Subcutaneous adipose tissue (tissue), 4 donors: ENCODE data around the gene ACAT2. TPM values are rescaled to one million over a fixed set of nuclear protein-coding genes. Genes with fewer than 3 reads are reported as not detected.

ENCODE experiments used
- total RNA-seq, 4 donors: library from RNA; depleted of rRNA; stranded (reverse); fragments of >200 nt; gene quantifications; one replicate each; pipeline ENCODE4 v1.1.0, GENCODE V29; 2016
- TF ChIP-seq, protein P1 (sequence below): fragments of 450-650 bp; IDR thresholded peaks from one replicate; pipeline ENCODE4 v1.5.1; 2016; ENCODE audit warnings: low read depth, mild to moderate bottlenecking, control low read depth, antibody characterized with exemption, moderate library complexity

ACAT2 gene
- total RNA-seq, 4 donors from 2014 or later, result 8.6 to 15.5 (median 9.3) TPM

DNA sequence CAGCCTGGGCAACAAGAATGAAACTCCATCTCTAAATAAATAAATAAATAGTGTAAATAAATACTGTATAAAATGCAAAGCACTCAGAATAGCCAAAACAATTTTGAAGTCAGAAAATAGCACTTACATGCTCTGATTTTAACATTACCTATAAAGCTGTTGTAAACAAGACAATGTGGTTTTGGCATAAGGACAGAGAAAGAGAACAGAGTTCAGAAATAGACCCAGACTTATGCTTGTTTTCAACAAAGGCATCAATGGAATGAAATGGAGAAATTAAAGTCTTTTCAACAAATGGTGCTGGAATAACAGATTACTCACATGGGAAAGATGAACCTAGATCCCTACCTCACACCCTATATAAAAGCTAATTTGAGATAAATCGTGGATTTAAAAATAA, 10.4 kb downstream of the ACAT2 start:
- TF ChIP-seq, protein P1, sequence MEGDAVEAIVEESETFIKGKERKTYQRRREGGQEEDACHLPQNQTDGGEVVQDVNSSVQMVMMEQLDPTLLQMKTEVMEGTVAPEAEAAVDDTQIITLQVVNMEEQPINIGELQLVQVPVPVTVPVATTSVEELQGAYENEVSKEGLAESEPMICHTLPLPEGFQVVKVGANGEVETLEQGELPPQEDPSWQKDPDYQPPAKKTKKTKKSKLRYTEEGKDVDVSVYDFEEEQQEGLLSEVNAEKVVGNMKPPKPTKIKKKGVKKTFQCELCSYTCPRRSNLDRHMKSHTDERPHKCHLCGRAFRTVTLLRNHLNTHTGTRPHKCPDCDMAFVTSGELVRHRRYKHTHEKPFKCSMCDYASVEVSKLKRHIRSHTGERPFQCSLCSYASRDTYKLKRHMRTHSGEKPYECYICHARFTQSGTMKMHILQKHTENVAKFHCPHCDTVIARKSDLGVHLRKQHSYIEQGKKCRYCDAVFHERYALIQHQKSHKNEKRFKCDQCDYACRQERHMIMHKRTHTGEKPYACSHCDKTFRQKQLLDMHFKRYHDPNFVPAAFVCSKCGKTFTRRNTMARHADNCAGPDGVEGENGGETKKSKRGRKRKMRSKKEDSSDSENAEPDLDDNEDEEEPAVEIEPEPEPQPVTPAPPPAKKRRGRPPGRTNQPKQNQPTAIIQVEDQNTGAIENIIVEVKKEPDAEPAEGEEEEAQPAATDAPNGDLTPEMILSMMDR, result no peak

DNA sequence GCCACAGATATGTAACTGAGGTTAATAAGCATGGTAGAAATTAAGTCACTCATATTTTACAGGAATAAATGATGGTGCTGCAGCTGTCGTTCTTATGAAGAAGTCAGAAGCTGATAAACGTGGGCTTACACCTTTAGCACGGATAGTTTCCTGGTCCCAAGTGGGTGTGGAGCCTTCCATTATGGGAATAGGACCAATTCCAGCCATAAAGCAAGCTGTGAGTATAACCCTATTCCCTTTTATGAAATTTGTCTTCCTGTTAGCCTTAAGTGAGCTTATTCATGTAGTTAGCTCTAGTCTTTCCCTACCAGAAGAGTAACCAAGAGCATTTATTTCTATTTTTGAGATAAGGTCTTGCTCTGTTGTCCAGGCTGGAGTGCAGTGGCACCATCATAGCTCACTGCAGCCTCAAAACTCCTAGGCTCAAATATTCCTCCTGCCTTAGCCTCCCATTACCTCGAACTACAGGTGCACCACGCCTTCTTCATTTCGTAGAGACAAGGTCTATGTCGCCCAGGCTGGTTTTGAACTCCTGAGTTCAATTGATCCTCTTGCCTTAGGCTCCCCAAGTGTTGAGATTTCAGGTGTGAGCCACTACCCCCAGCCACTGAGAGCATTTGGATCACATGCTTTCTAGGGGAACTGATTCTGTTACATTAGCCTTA, 15.5 kb downstream of the ACAT2 start:
- TF ChIP-seq, protein P1, result no peak

DNA sequence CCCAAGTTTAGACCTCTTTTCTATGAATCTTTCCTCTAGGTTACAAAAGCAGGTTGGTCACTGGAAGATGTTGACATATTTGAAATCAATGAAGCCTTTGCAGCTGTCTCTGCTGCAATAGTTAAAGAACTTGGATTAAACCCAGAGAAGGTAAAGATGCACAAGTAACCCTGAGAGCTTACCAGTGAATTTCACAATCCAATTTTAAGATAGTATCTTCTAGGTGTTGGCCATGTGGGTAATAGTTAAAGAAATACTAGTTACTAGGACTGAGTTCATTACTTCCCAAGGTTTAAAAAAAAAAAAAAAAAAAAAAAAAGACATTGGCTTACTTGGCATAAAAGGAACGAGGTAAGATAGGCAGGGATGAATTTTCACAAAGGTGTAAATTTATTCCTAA, 16.3 kb downstream of the ACAT2 start:
- TF ChIP-seq, protein P1, result no peak

DNA sequence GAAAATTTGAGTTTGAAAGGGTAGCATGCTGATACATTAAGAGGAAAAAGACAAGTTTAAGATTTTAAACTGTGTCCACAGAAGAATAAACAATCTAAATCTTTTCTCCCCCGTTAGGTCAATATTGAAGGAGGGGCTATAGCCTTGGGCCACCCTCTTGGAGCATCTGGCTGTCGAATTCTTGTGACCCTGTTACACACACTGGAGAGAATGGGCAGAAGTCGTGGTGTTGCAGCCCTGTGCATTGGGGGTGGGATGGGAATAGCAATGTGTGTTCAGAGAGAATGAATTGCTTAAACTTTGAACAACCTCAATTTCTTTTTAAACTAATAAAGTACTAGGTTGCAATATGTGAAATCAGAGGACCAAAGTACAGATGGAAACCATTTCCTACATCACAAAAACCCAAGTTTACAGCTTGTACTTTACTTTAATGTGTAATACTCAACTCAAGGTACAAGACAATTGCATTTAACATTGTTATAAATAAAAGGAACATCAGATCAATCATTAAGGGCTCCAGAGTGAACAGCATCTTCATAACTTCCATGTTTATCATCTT, 16.8 kb downstream of the ACAT2 start:
- TF ChIP-seq, protein P1, result no peak

DNA sequence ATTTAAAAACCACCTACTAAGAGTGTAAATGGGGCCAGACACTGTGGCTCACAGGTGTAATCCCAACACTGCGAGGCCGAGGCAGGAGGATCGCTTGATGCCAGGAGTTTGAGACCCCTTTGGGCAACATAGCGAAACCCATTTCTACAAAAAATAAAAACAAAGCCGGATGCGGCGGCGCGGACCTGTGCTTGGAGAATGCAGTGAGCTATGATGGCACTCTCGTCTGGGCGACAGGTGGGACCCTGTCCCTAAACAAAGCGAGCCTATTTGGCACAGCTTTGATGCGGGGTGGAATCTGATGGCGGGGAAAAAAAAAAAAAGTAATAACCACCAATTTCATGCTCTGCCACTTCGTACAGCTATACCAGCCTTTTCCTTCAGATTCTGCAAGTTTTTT, 26.4 kb downstream of the ACAT2 start:
- TF ChIP-seq, protein P1, result no peak

DNA sequence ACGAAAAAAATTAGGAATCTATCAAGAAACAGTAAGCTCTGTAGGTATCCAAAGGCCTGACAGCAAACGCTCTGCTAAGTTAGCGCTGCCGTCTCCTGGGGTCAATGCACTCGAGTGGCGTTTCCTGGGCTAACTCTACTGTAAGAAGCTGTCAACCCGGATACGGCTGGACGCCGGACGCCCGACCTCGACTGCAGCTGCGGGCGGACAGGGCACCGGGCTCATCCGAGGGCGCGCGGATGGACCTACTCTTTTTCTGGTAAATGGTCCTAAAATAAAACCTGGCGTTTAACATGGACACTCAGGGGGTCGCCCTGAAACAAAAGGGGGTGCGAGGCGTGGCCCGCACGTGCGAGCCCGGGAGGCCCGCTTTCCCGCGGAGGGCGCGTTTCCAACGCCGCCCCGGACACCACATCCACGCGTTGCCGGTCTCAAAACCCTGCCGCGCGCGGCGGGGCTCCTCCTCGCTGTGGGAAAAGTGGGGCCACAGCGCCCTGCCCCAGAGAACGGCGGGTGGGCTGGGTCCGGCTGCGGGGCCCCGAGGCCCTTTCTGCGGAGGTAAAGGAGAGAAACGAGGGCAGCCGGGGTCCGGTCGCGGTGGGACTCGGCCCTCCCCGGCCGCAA, 27.0 kb downstream of the ACAT2 start:
- TF ChIP-seq, protein P1, result no peak

DNA sequence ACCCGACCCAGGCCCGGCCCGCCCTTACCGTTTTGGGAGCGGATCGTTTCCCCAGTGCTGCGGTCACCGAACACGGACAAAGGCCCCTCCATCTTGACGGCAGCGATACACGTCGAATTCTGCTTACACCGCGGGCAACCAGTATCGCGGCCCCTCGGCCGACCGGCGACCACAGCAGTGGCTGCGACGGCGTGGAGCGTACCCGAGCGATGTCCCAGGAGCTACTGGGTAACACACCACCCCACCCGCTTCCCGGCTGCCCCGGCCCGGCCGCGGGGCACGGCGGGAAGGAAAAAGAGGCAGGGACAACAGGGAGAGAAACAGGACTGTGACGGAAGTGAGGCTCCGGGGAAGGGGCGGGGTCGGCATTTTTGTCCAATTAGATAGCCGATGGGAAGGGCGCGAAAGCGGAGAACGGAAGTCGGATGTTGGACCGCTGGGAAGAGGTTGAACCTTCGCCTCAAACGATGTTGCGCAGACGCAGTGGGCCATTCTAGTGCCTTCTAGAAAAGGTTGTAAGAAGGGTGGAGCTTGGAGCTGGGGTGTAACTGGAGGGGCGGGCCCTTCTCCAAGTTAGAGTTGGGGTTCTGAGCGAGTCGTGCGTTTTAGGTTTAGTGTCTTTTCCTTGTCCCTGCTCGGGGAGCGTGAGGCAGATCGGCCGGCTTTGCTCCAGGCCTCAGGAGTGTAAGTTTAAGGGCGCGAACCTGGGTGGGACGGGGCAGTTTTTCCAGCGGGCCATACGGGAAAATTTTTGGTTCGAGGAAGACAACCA, 27.7 kb downstream of the ACAT2 start, which contains the start of gene TCP1:
TSS of gene TCP1 (minus strand) at position 226 of the 772 bp plus-strand sequence. CDS start at position 92, 134 bp downstream.
- TF ChIP-seq, protein P1, result no peak
